OCI-LY1 (cell line): Measurements from ENCODE around the gene ARHGEF10L.

Experiments used
- H2AFZ ChIP-seq: fragments of 200-600 bp; sonication (generic), shearing (Covaris generic); 2 replicates; pipeline ENCODE4 v1.6.0; 2014; ENCODE audit warnings: antibody characterized with exemption, mild to moderate bottlenecking, low read length
- H3F3A ChIP-seq: fragments of 200-600 bp; sonication (generic), shearing (Covaris generic); 2 replicates; pipeline ENCODE4 v1.6.0; 2014; ENCODE audit warnings: mild to moderate bottlenecking, antibody characterized with exemption, low read length, moderate library complexity; ENCODE audit not compliant: insufficient read depth
- H3K27ac ChIP-seq: fragments of 200-600 bp; sonication (generic); 2 replicates; pipeline ENCODE4 v1.5.1; 2014; ENCODE audit warnings: low read length, mixed run types, mild to moderate bottlenecking, low read depth; ENCODE audit not compliant: poor library complexity, severe bottlenecking
- H3K27me3 ChIP-seq: fragments of 200-600 bp; sonication (generic); 2 replicates; pipeline ENCODE4 v1.6.0; 2014; ENCODE audit warnings: antibody characterized with exemption, mild to moderate bottlenecking, low read length, moderate library complexity; ENCODE audit not compliant: insufficient read depth
- H3K36me3 ChIP-seq: fragments of 200-600 bp; sonication (generic); 2 replicates; pipeline ENCODE4 v1.6.1; 2014; ENCODE audit warnings: mild to moderate bottlenecking, antibody characterized with exemption, low read length, moderate library complexity, mixed read lengths; ENCODE audit not compliant: insufficient read depth
- H3K4me1 ChIP-seq: fragments of 200-600 bp; sonication (generic); 2 replicates; pipeline ENCODE4 v1.5.1; 2014; ENCODE audit warnings: mild to moderate bottlenecking, low read length, moderate library complexity; ENCODE audit not compliant: insufficient read depth, severe bottlenecking
- H3K4me2 ChIP-seq: fragments of 200-600 bp; sonication (generic), shearing (Covaris generic); 2 replicates; pipeline ENCODE4 v1.6.1; 2014; ENCODE audit warnings: low read length
- H3K4me3 ChIP-seq: fragments of 200-600 bp; sonication (generic); 2 replicates; pipeline ENCODE4 v1.5.1; 2014; ENCODE audit warnings: low read length, low read depth, mild to moderate bottlenecking, mixed read lengths; ENCODE audit not compliant: poor library complexity, severe bottlenecking
- H3K79me2 ChIP-seq: fragments of 200-600 bp; shearing (Covaris generic); 2 replicates; pipeline ENCODE4 v1.6.1; 2016; ENCODE audit warnings: mixed run types, low read length, mixed read lengths; ENCODE audit not compliant: insufficient read depth
- H3K9ac ChIP-seq: fragments of 200-600 bp; sonication (generic), shearing (Covaris generic); 2 replicates; pipeline ENCODE4 v1.6.1; 2014; ENCODE audit warnings: mild to moderate bottlenecking, low read length, mixed read lengths
- H3K9me2 ChIP-seq: fragments of 200-600 bp; sonication (generic), shearing (Covaris generic); 2 replicates; pipeline ENCODE4 v1.6.1; 2014; ENCODE audit warnings: low read depth, mild to moderate bottlenecking, low read length, mixed read lengths
- H3K9me3 ChIP-seq: fragments of 200-600 bp; shearing (Covaris generic); 2 replicates; pipeline ENCODE4 v1.6.1; 2014; ENCODE audit warnings: low read length, mixed read lengths
- H4K20me1 ChIP-seq: fragments of 200-600 bp; sonication (generic), shearing (Covaris generic); 2 replicates; pipeline ENCODE4 v1.6.0; 2016; ENCODE audit warnings: mild to moderate bottlenecking, low read length; ENCODE audit not compliant: insufficient read depth
- EZH2 ChIP-seq: fragments of 200-600 bp; sonication (generic), shearing (Covaris generic); IDR thresholded peaks from 2 replicates; pipeline ENCODE4 v1.8.0; 2017; ENCODE audit warnings: borderline replicate concordance, mixed run types, mild to moderate bottlenecking, antibody characterized with exemption, low read length, moderate library complexity, mixed read lengths
- TF ChIP-seq, protein P1 (sequence below): fragments of 200-600 bp; sonication (generic), shearing (Covaris generic); IDR thresholded peaks from 2 replicates; pipeline ENCODE4 v1.5.1; 2017; ENCODE audit warnings: mild to moderate bottlenecking, antibody characterized with exemption, low read length, moderate library complexity, mixed read lengths

Gene ARHGEF10L

DNA sequence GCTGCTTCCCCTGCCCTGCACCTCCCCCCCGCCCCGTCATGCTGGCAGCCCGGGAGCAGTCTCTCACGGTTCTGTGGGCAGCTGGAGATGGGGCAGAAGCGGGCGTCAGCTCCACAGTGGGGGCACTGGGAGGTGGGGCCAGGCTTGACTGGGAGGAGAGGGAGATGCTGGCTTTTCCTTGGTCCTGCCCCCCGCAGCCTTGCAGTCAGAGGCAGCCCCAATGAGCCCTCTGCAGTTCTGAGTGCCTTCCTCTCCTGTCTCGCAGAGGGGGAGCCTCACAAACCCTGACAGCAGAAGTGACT, 21.7 kb downstream of the ARHGEF10L start:
- Histone ChIP-seq H2AFZ (no peak overlapping the region), H3K4me1 (no peaks in the 10 kb centered on the region), H3K9me2 (no peaks in the 10 kb centered on the region), H4K20me1 (no peaks in the 10 kb centered on the region), H3K36me3 (no peaks in the 10 kb centered on the region), H3K79me2 (no peaks in the 10 kb centered on the region), H3K4me3 (no peak overlapping the region), H3F3A (no peaks in the 10 kb centered on the region), H3K9ac (no peak overlapping the region), H3K9me3 (no peaks in the 10 kb centered on the region), H3K27me3 (no peaks in the 10 kb centered on the region), H3K27ac (no peak overlapping the region), H3K4me2 (no peak overlapping the region)
- no peak for TF ChIP-seq EZH2
- TF ChIP-seq, protein P1, sequence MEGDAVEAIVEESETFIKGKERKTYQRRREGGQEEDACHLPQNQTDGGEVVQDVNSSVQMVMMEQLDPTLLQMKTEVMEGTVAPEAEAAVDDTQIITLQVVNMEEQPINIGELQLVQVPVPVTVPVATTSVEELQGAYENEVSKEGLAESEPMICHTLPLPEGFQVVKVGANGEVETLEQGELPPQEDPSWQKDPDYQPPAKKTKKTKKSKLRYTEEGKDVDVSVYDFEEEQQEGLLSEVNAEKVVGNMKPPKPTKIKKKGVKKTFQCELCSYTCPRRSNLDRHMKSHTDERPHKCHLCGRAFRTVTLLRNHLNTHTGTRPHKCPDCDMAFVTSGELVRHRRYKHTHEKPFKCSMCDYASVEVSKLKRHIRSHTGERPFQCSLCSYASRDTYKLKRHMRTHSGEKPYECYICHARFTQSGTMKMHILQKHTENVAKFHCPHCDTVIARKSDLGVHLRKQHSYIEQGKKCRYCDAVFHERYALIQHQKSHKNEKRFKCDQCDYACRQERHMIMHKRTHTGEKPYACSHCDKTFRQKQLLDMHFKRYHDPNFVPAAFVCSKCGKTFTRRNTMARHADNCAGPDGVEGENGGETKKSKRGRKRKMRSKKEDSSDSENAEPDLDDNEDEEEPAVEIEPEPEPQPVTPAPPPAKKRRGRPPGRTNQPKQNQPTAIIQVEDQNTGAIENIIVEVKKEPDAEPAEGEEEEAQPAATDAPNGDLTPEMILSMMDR: no peak

GRCh38 chr1:17561561-17561985, 22.1 kb downstream of the ARHGEF10L start:
- Histone ChIP-seq H3K36me3 (no peaks in the 10 kb centered on the region), H3K27me3 (no peaks in the 10 kb centered on the region), H3K4me2 (no peak overlapping the region), H3K79me2 (no peaks in the 10 kb centered on the region), H3K9ac (no peak overlapping the region), H3K9me2 (no peaks in the 10 kb centered on the region), H3K9me3 (no peaks in the 10 kb centered on the region), H4K20me1 (no peaks in the 10 kb centered on the region), H2AFZ (no peak overlapping the region), H3K4me3 (no peak overlapping the region), H3K27ac (no peak overlapping the region), H3K4me1 (no peaks in the 10 kb centered on the region), H3F3A (no peaks in the 10 kb centered on the region)
- TF ChIP-seq EZH2: no peak
- TF ChIP-seq, protein P1: no peak

- Histone ChIP-seq H3K4me2 (no peak overlapping the region), H3K27ac (no peak overlapping the region), H3K27me3 (no peaks in the 10 kb centered on the region), H3K79me2 (no peaks in the 10 kb centered on the region), H3K9ac (no peak overlapping the region), H3K9me3 (no peaks in the 10 kb centered on the region), H3F3A (no peaks in the 10 kb centered on the region), H3K36me3 (no peaks in the 10 kb centered on the region), H2AFZ (no peak overlapping the region), H3K4me1 (no peaks in the 10 kb centered on the region), H3K4me3 (no peak overlapping the region), H3K9me2 (no peaks in the 10 kb centered on the region), H4K20me1 (no peaks in the 10 kb centered on the region)
- no peak for TF ChIP-seq EZH2
- TF ChIP-seq, protein P1: no peak
Measured at GRCh38 chr1:17562375-17562774, 22.9 kb downstream of the ARHGEF10L start.
